Measurements from ENCODE around the gene MCL1. TPM values are rescaled to one million over a fixed set of nuclear protein-coding genes. Genes with fewer than 3 reads are reported as not detected.

The MCL1 gene
- total and polyA plus RNA-seq, 2 donors (not counting 1 experiment from before 2014, with no cell fraction given) = 219 to 266 TPM

- H3K4me3 Mint-ChIP-seq = peak overlapping the region; percentile 19
- peak; percentile 29 for DNase-seq
- no peaks in the 10 kb centered on the region for H3K9me3 Mint-ChIP-seq (ENCODE audit: insufficient read depth)
- H3K9ac ChIP-seq (ENCODE audit: low read length) = no peak overlapping the region
- no peaks in the 10 kb centered on the region for H3K79me2 ChIP-seq (ENCODE audit: control insufficient read depth, insufficient read depth, low read length)
- H4K20me1 ChIP-seq (ENCODE audit: control insufficient read depth, insufficient read depth, low read length, poor library complexity, severe bottlenecking) = no peaks in the 10 kb centered on the region
- peaks cover 0 to 38% (median 7%) of the 10 kb centered on the region in 4 experiments for H3K27me3 ChIP-seq (replicated peaks in 1 of 4; ENCODE audit: control extremely low read depth in 1 of 4, control insufficient read depth in 3 of 4, insufficient read depth in 4 of 4, low read length in 3 of 4)
- H3K4me1 ChIP-seq (ENCODE audit: control insufficient read depth in 2 of 2, insufficient read depth in 2 of 2, low read length in 2 of 2) = peaks cover 18 to 28% of the 10 kb centered on the region in 2 donors
- WGBS (ENCODE audit: insufficient coverage) = 14% methylated on average over 4 of the region's 11 CpGs
- H3K4me3 ChIP-seq (ENCODE audit: control extremely low read depth in 1 of 5, extremely low read depth in 1 of 5, insufficient read depth in 1 of 5, low read depth in 2 of 5, low read length in 4 of 5) = no peak overlapping the region
- H3K27me3 Mint-ChIP-seq = peaks cover 12% of the 10 kb centered on the region
- POLR2A ChIA-PET = interaction anchor here (0.6 to 0.8 kb wide), 4 partner anchors 10 to 908 kb away, joined by 3 to 5 read pairs (median 4); partner anchors contain the start of gene POGZ
- no peaks in the 10 kb centered on the region for H3K36me3 ChIP-seq (replicated peaks in 1 of 2; ENCODE audit: control extremely low read depth in 1 of 2, control insufficient read depth in 1 of 2, extremely low read depth in 1 of 2, insufficient read depth in 2 of 2, low read length in 1 of 2)
- ATAC-seq (ENCODE audit: low read depth) = no peak
- no peak overlapping the region for H3K4me2 ChIP-seq (replicated peaks; ENCODE audit: low read depth, low read length, poor library complexity, severe bottlenecking)
- H3K27ac Mint-ChIP-seq = no peak overlapping the region
- TF ChIP-seq CTCF (IDR thresholded peaks at IDR 0.05) = no peak
- intact Hi-C loops (cut with micrococcal nuclease) = no loop called here
- H3K4me1 Mint-ChIP-seq = peaks cover 28% of the 10 kb centered on the region
- peak overlapping the region; percentile 35 for H2AFZ ChIP-seq (ENCODE audit: insufficient read depth, low read depth, low read length, poor library complexity, severe bottlenecking)
- CTCF ChIA-PET = interaction anchor here (0.7 to 2.5 kb wide), 2 partner anchors 9 to 69 kb away, joined by 3 to 11 read pairs; no protein-coding TSS in a partner anchor
- no peaks in the 10 kb centered on the region for H3K9me3 ChIP-seq (ENCODE audit: control extremely low read depth in 1 of 3, control insufficient read depth in 2 of 3, insufficient read depth in 1 of 3, low read length in 2 of 3)
- H3K27ac ChIP-seq (ENCODE audit: low read length in 2 of 2) = no peak overlapping the region
Measured at GRCh38 chr1:150551051-150551783, 28.2 kb downstream of the MCL1 start.

GRCh38 chr1:150550222-150551050, 29.0 kb downstream of the MCL1 start:
- Mint-ChIP-seq H3K4me1 (peaks cover 28% of the 10 kb centered on the region), H3K9me3 (ENCODE audit: insufficient read depth) (no peaks in the 10 kb centered on the region), H3K4me3 (peak overlapping the region; percentile 44), H3K27me3 (peaks cover 12% of the 10 kb centered on the region), H3K27ac (no peak overlapping the region)
- ATAC-seq (ENCODE audit: low read depth) = no peak
- intact Hi-C loops (cut with micrococcal nuclease) = no loop called here
- H3K27ac ChIP-seq (ENCODE audit: low read length in 2 of 2) = no peak overlapping the region
- no peaks in the 10 kb centered on the region for H3K9me3 ChIP-seq (ENCODE audit: control extremely low read depth in 1 of 3, control insufficient read depth in 2 of 3, insufficient read depth in 1 of 3, low read length in 2 of 3)
- 87% methylated on average over 12 of the region's 22 CpGs for WGBS (ENCODE audit: insufficient coverage)
- H3K9ac ChIP-seq (ENCODE audit: low read length) = no peak overlapping the region
- ChIA-PET POLR2A (no interaction called here), CTCF (interaction anchor here (2.5 kb wide), 1 partner anchor 10 kb away, joined by 11 read pairs; no protein-coding TSS in a partner anchor)
- no peak for TF ChIP-seq CTCF (IDR thresholded peaks at IDR 0.05)
- no peak for TF ChIP-seq EZH2 (IDR thresholded peaks at IDR 0.05; ENCODE audit: borderline replicate concordance, insufficient read depth, low read depth, low read length, poor library complexity, severe bottlenecking)
- no peak for DNase-seq
- no peak overlapping the region for H2AFZ ChIP-seq (ENCODE audit: insufficient read depth, low read depth, low read length, poor library complexity, severe bottlenecking)
- H3K27me3 ChIP-seq (replicated peaks in 1 of 4; ENCODE audit: control extremely low read depth in 1 of 4, control insufficient read depth in 3 of 4, insufficient read depth in 4 of 4, low read length in 3 of 4) = peaks cover 0 to 38% (median 9%) of the 10 kb centered on the region in 4 experiments
- H3K4me1 ChIP-seq (ENCODE audit: control insufficient read depth in 2 of 2, insufficient read depth in 2 of 2, low read length in 2 of 2) = peaks cover 18 to 28% of the 10 kb centered on the region in 2 donors
- H3K4me3 ChIP-seq (ENCODE audit: control extremely low read depth in 1 of 5, extremely low read depth in 1 of 5, insufficient read depth in 1 of 5, low read depth in 2 of 5, low read length in 4 of 5) = no peak overlapping the region
- H4K20me1 ChIP-seq (ENCODE audit: control insufficient read depth, insufficient read depth, low read length, poor library complexity, severe bottlenecking) = no peaks in the 10 kb centered on the region
- no peaks in the 10 kb centered on the region for H3K79me2 ChIP-seq (ENCODE audit: control insufficient read depth, insufficient read depth, low read length)
- no peak overlapping the region for H3K4me2 ChIP-seq (replicated peaks; ENCODE audit: low read depth, low read length, poor library complexity, severe bottlenecking)
- no peaks in the 10 kb centered on the region for H3K36me3 ChIP-seq (replicated peaks in 1 of 2; ENCODE audit: control extremely low read depth in 1 of 2, control insufficient read depth in 1 of 2, extremely low read depth in 1 of 2, insufficient read depth in 2 of 2, low read length in 1 of 2)
